Sigmoid colon (tissue), 4 donors: ENCODE measurements around the gene PTPRD.

Source experiments
- POLR2AphosphoS5 ChIP-seq, 4 donors: sonication (generic); formaldehyde crosslinking; IDR thresholded peaks; one replicate each; pipeline ENCODE4 v1.6.1; 2017; ENCODE audit warnings: antibody characterized with exemption in 4 of 4
- TF ChIP-seq, protein P1 (sequence below), 4 experiments: fragments of 450-650 bp in 3 of 4; fragments of 200-600 bp in 1 of 4; IDR thresholded peaks; one replicate each; pipeline ENCODE4 v1.5.1; 2016 to 2019; ENCODE audit warnings: antibody characterized with exemption in 4 of 4, mild to moderate bottlenecking in 3 of 4, moderate library complexity in 2 of 4

DNA sequence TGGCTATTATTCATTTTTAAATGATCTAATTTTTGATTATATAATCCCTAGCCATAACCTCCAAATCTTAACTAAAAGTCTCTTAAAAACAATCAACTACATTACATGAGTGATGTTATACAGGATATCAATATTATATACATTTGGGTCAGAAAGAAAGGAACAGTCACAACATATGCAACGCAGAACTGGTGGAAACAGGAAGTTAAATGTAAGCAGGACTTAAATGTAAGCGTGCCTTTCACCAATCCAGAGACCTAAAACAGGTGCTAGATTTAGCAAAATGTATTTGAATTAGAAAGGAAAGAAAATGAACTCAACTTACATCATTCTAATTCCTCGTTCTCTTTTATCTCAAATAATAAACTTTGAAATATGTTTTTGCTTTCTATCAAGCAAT lies 738.5 kb downstream of the PTPRD start:
- no peak for TF ChIP-seq POLR2AphosphoS5 (IDR thresholded peaks at IDR 0.05)
- TF ChIP-seq, protein P1, sequence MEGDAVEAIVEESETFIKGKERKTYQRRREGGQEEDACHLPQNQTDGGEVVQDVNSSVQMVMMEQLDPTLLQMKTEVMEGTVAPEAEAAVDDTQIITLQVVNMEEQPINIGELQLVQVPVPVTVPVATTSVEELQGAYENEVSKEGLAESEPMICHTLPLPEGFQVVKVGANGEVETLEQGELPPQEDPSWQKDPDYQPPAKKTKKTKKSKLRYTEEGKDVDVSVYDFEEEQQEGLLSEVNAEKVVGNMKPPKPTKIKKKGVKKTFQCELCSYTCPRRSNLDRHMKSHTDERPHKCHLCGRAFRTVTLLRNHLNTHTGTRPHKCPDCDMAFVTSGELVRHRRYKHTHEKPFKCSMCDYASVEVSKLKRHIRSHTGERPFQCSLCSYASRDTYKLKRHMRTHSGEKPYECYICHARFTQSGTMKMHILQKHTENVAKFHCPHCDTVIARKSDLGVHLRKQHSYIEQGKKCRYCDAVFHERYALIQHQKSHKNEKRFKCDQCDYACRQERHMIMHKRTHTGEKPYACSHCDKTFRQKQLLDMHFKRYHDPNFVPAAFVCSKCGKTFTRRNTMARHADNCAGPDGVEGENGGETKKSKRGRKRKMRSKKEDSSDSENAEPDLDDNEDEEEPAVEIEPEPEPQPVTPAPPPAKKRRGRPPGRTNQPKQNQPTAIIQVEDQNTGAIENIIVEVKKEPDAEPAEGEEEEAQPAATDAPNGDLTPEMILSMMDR (IDR thresholded peaks at IDR 0.05) = no peak
